SK-N-SH treated with all-trans-retinoic acid at 6 μM for 48 hours (cell line): ENCODE measurements around the gene SLCO6A1.

Source experiments
- ATAC-seq: fragments of 200-7000 bp; cut with Tn5 transposase; 3 replicates; pipeline ENCODE4 v1.9.1; 2020; ENCODE audit warnings: mild to moderate bottlenecking, moderate library complexity
- ARNTL ChIP-seq: fragments of 450-650 bp; formaldehyde crosslinking; IDR thresholded peaks from 2 replicates; pipeline ENCODE4 v1.5.0; 2020; ENCODE audit warnings: low read depth, mild to moderate bottlenecking, moderate library complexity, borderline replicate concordance
- BACH2 ChIP-seq: fragments of 250-450 bp; sonication (Bioruptor Pico); IDR thresholded peaks from 2 replicates; pipeline ENCODE4 v1.9.0; 2021; ENCODE audit warnings: mild to moderate bottlenecking, borderline replicate concordance
- CREB5 ChIP-seq: fragments of 250-450 bp; sonication (Bioruptor Pico); IDR thresholded peaks from 2 replicates; pipeline ENCODE4 v1.5.1; 2020; ENCODE audit warnings: low read depth, mild to moderate bottlenecking, moderate library complexity
- CSDC2 ChIP-seq: fragments of 250-450 bp; sonication (Bioruptor Pico); IDR thresholded peaks from 2 replicates; pipeline ENCODE4 v1.5.0; 2020; ENCODE audit warnings: mild to moderate bottlenecking, moderate library complexity
- CSRNP3 ChIP-seq: fragments of 250-450 bp; sonication (Bioruptor Pico); IDR thresholded peaks from 2 replicates; pipeline ENCODE4 v1.5.1; 2021; ENCODE audit warnings: mild to moderate bottlenecking, moderate library complexity
- ESRRG ChIP-seq: fragments of 250-450 bp; sonication (Bioruptor Pico); IDR thresholded peaks from 2 replicates; pipeline ENCODE4 v1.6.1; 2021; ENCODE audit warnings: mild to moderate bottlenecking
- ISL1 ChIP-seq: fragments of 250-450 bp; sonication (Bioruptor Pico); IDR thresholded peaks from 2 replicates; pipeline ENCODE4 v2.1.2; 2022; ENCODE audit warnings: mild to moderate bottlenecking, moderate library complexity
- OSR1 ChIP-seq: fragments of 250-450 bp; sonication (Bioruptor Pico); IDR thresholded peaks from 2 replicates; pipeline ENCODE4 v1.8.0; 2022; ENCODE audit warnings: moderate library complexity, mild to moderate bottlenecking, inconsistent platforms
- PATZ1 ChIP-seq: fragments of 250-450 bp; sonication (Bioruptor Pico); IDR thresholded peaks from 2 replicates; pipeline ENCODE4 v1.8.0; 2020; ENCODE audit warnings: mild to moderate bottlenecking, moderate library complexity, borderline replicate concordance
- POU6F1 ChIP-seq: fragments of 250-450 bp; sonication (Bioruptor Pico); IDR thresholded peaks from 2 replicates; pipeline ENCODE4 v1.8.0; 2021; ENCODE audit warnings: low read depth, mild to moderate bottlenecking, moderate library complexity, borderline replicate concordance
- PPARA ChIP-seq: fragments of 250-450 bp; sonication (Bioruptor Pico); IDR thresholded peaks from 2 replicates; pipeline ENCODE4 v1.5.0; 2020; ENCODE audit warnings: mild to moderate bottlenecking, borderline replicate concordance
- RARB ChIP-seq: fragments of 250-450 bp; sonication (Bioruptor Pico); IDR thresholded peaks from 2 replicates; pipeline ENCODE4 v1.8.0; 2021; ENCODE audit warnings: mild to moderate bottlenecking, moderate library complexity
- SNAI2 ChIP-seq: fragments of 250-450 bp; sonication (Bioruptor Pico); IDR thresholded peaks from 2 replicates; pipeline ENCODE4 v1.5.0; 2020; ENCODE audit warnings: mild to moderate bottlenecking, moderate library complexity
- TCF4 ChIP-seq: fragments of 250-450 bp; sonication (Bioruptor Pico); IDR thresholded peaks from 2 replicates; pipeline ENCODE4 v1.8.0; 2021; ENCODE audit warnings: mild to moderate bottlenecking, moderate library complexity, borderline replicate concordance
- TOX ChIP-seq: fragments of 250-450 bp; sonication (Bioruptor Pico); IDR thresholded peaks from 2 replicates; pipeline ENCODE4 v1.8.0; 2021; ENCODE audit warnings: mild to moderate bottlenecking, moderate library complexity, borderline replicate concordance
- TSHZ2 ChIP-seq: fragments of 250-450 bp; sonication (Bioruptor Pico); IDR thresholded peaks from 2 replicates; pipeline ENCODE4 v1.5.0; 2020; ENCODE audit warnings: mild to moderate bottlenecking, moderate library complexity
- ZC3H10 ChIP-seq: fragments of 250-450 bp; sonication (Bioruptor Pico); IDR thresholded peaks from 2 replicates; pipeline ENCODE4 v1.5.1; 2021; ENCODE audit warnings: mild to moderate bottlenecking, moderate library complexity
- ZFP3 ChIP-seq: fragments of 250-450 bp; sonication (Bioruptor Pico); IDR thresholded peaks from 2 replicates; pipeline ENCODE4 v1.5.0; 2020; ENCODE audit warnings: mild to moderate bottlenecking, moderate library complexity
- ZFP30 ChIP-seq: fragments of 450-650 bp; formaldehyde crosslinking; IDR thresholded peaks from 2 replicates; pipeline ENCODE4 v1.5.0; 2022; ENCODE audit warnings: mild to moderate bottlenecking, moderate library complexity
- ZNF565 ChIP-seq: fragments of 450-650 bp; formaldehyde crosslinking; conservative IDR thresholded peaks from 2 replicates; pipeline ENCODE4 v1.5.0; 2020; ENCODE audit warnings: low read depth, mild to moderate bottlenecking, moderate library complexity
- ZNF70 ChIP-seq: fragments of 450-650 bp; formaldehyde crosslinking; IDR thresholded peaks from 2 replicates; pipeline ENCODE4 v1.5.0; 2020; ENCODE audit warnings: mild to moderate bottlenecking, moderate library complexity
- ZNF8 ChIP-seq: fragments of 450-650 bp; formaldehyde crosslinking; IDR thresholded peaks from 2 replicates; pipeline ENCODE4 v1.5.0; 2020; ENCODE audit warnings: mild to moderate bottlenecking, moderate library complexity

SLCO6A1 gene

GRCh38 chr5:102542057-102542456, 43.3 kb upstream of the SLCO6A1 start:
- no peak for ATAC-seq
- TF ChIP-seq POU6F1 (no peak), RARB (CRISPR knock-in tag) (no peak), SNAI2 (CRISPR knock-in tag) (no peak), ISL1 (CRISPR knock-in tag) (no peak), ARNTL (no peak), ZNF8 (CRISPR knock-in tag) (no peak), TCF4 (CRISPR knock-in tag) (no peak), ZNF70 (no peak), OSR1 (CRISPR knock-in tag) (no peak), CSRNP3 (CRISPR knock-in tag) (no peak), BACH2 (no peak), PPARA (CRISPR knock-in tag) (no peak), ZC3H10 (no peak), CREB5 (CRISPR knock-in tag) (no peak), TSHZ2 (no peak), ESRRG (CRISPR knock-in tag) (no peak), CSDC2 (CRISPR knock-in tag) (no peak)

GRCh38 chr5:102539996-102540728, 41.4 kb upstream of the SLCO6A1 start:
- TF ChIP-seq CREB5 (CRISPR knock-in tag) (no peak), ZC3H10 (no peak), ZNF8 (CRISPR knock-in tag) (no peak), ZFP3 (CRISPR knock-in tag) (no peak), OSR1 (CRISPR knock-in tag) (no peak), ESRRG (CRISPR knock-in tag) (no peak), ZNF565 (no peak), PATZ1 (CRISPR knock-in tag) (no peak), TOX (CRISPR knock-in tag) (no peak), ZFP30 (CRISPR knock-in tag) (no peak), CSDC2 (CRISPR knock-in tag) (no peak), BACH2 (no peak), TCF4 (CRISPR knock-in tag) (no peak), POU6F1 (no peak), ZNF70 (no peak), ARNTL (no peak), ISL1 (CRISPR knock-in tag) (no peak), RARB (CRISPR knock-in tag) (no peak), SNAI2 (CRISPR knock-in tag) (no peak)
- no peak for ATAC-seq
